ENCODE measurements around the gene CDK5RAP2. TPM values are rescaled to one million over a fixed set of nuclear protein-coding genes. Genes with fewer than 3 reads are reported as not detected.

CDK5RAP2 gene
- total and polyA plus RNA-seq, 9 of the 15 experiments (the other 6 are each of a cell fraction or from before 2014, with no cell fraction given) = 19.9 to 68.8 (median 42.2) TPM

DNA sequence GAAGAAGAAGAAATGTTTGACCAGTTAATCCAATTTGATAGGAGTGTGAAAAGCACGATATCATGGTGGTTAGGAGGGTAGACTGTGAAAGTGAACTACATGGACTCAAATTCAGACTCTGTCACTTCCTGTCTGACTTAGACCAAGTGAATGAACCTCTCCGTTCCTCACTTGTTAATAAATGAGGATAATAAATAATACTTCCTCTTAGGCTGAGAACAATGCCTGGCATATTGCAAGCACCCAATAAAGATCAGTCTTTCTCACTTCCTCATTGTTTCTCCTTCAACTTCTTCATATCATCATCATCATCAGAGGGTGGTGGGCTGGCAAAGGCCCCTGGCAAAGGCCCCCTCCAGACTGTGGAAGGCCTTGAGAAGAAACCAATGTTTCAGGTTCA is 148.7 kb downstream of the CDK5RAP2 start:
- H3K79me2 ChIP-seq (ENCODE audit: control insufficient read depth, insufficient read depth, low read length) = no peaks in the 10 kb centered on the region
- no peak overlapping the region for H3K9ac ChIP-seq (ENCODE audit: insufficient read depth in 1 of 2, low read depth in 2 of 2, low read length in 2 of 2)
- POLR2A ChIA-PET = no interaction called here
- H3K36me3 ChIP-seq (ENCODE audit: control insufficient read depth, insufficient read depth, low read length) = peaks cover 25% of the 10 kb centered on the region
- intact Hi-C loops (cut with micrococcal nuclease) = no loop called here
- H2AFZ ChIP-seq (ENCODE audit: low read depth, low read length) = no peak overlapping the region
- no peaks in the 10 kb centered on the region for H4K20me1 ChIP-seq (replicated peaks; ENCODE audit: control insufficient read depth, insufficient read depth, low read length)
- ATAC-seq (no peak), DNase-seq (ENCODE audit: extremely low read depth in 1 of 4, low spot score in 3 of 4) (no peak), FAIRE-seq (no peak)
- no peak overlapping the region for H3K27ac ChIP-seq (ENCODE audit: extremely low read depth, low read depth, low read length)
- WGBS (ENCODE audit: insufficient coverage, low coverage, missing lambda C conversion rate) = 91% methylated on average over 2 of the region's 2 CpGs
- TF ChIP-seq TGIF2 (CRISPR knock-in tag; IDR thresholded peaks at IDR 0.05) (no peak), HDAC1 (IDR thresholded peaks at IDR 0.05) (no peak), MYC (IDR thresholded peaks at IDR 0.05; ENCODE audit: low read depth, low read length) (no peak), MYC (CRISPR knock-in tag; IDR thresholded peaks at IDR 0.05; ENCODE audit: borderline replicate concordance, low read depth) (no peak), FOS (IDR thresholded peaks at IDR 0.05; ENCODE audit: extremely low read depth, insufficient read length) (no peak)
- TF ChIP-seq, protein P1, sequence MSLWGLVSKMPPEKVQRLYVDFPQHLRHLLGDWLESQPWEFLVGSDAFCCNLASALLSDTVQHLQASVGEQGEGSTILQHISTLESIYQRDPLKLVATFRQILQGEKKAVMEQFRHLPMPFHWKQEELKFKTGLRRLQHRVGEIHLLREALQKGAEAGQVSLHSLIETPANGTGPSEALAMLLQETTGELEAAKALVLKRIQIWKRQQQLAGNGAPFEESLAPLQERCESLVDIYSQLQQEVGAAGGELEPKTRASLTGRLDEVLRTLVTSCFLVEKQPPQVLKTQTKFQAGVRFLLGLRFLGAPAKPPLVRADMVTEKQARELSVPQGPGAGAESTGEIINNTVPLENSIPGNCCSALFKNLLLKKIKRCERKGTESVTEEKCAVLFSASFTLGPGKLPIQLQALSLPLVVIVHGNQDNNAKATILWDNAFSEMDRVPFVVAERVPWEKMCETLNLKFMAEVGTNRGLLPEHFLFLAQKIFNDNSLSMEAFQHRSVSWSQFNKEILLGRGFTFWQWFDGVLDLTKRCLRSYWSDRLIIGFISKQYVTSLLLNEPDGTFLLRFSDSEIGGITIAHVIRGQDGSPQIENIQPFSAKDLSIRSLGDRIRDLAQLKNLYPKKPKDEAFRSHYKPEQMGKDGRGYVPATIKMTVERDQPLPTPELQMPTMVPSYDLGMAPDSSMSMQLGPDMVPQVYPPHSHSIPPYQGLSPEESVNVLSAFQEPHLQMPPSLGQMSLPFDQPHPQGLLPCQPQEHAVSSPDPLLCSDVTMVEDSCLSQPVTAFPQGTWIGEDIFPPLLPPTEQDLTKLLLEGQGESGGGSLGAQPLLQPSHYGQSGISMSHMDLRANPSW (CRISPR knock-in tag; IDR thresholded peaks at IDR 0.05) = no peak
- TF ChIP-seq, protein P2, sequence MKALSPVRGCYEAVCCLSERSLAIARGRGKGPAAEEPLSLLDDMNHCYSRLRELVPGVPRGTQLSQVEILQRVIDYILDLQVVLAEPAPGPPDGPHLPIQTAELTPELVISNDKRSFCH (CRISPR knock-in tag; IDR thresholded peaks at IDR 0.05) = no peak
- TF ChIP-seq, protein P2 (tag; IDR thresholded peaks at IDR 0.05) = no peak
- TF ChIP-seq, protein P3, sequence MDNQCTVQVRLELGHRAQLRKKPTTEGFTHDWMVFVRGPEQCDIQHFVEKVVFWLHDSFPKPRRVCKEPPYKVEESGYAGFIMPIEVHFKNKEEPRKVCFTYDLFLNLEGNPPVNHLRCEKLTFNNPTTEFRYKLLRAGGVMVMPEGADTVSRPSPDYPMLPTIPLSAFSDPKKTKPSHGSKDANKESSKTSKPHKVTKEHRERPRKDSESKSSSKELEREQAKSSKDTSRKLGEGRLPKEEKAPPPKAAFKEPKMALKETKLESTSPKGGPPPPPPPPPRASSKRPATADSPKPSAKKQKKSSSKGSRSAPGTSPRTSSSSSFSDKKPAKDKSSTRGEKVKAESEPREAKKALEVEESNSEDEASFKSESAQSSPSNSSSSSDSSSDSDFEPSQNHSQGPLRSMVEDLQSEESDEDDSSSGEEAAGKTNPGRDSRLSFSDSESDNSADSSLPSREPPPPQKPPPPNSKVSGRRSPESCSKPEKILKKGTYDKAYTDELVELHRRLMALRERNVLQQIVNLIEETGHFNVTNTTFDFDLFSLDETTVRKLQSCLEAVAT (IDR thresholded peaks at IDR 0.05) = no peak
- no peak overlapping the region for H3K4me2 ChIP-seq (ENCODE audit: insufficient read depth, low read length)
- BruUV-seq (replicated peaks) = no TSS peak
- H3K4me3 ChIP-seq = no peak overlapping the region
- no peaks in the 10 kb centered on the region for H3K27me3 ChIP-seq (ENCODE audit: control insufficient read depth in 2 of 2, insufficient read depth in 2 of 2, low read length in 2 of 2)
- H3K9me1 ChIP-seq (ENCODE audit: control insufficient read depth, insufficient read depth, low read length) = no peaks in the 10 kb centered on the region
- H3K4me1 ChIP-seq (replicated peaks in 1 of 2; ENCODE audit: control insufficient read depth in 2 of 2, insufficient read depth in 2 of 2, low read length in 2 of 2) = no peaks in the 10 kb centered on the region
- in situ Hi-C loops (cut with MboI) = no loop called here
- CTCF ChIA-PET (ENCODE audit: low intra/inter-chr PET ratio) = no interaction called here
- H3K9me3 ChIP-seq (replicated peaks; ENCODE audit: control insufficient read depth, insufficient read depth, low read depth, low read length) = no peaks in the 10 kb centered on the region

Measured in K562 (cell line).